ENCODE measurements around the gene SUN3. TPM values are rescaled to one million over a fixed set of nuclear protein-coding genes. Genes with fewer than 3 reads are reported as not detected.

The SUN3 gene
- total and polyA plus RNA-seq, 2 of the 13 experiments (the other 11 are each of a cell fraction or from before 2014, with no cell fraction given) = not detected

DNA sequence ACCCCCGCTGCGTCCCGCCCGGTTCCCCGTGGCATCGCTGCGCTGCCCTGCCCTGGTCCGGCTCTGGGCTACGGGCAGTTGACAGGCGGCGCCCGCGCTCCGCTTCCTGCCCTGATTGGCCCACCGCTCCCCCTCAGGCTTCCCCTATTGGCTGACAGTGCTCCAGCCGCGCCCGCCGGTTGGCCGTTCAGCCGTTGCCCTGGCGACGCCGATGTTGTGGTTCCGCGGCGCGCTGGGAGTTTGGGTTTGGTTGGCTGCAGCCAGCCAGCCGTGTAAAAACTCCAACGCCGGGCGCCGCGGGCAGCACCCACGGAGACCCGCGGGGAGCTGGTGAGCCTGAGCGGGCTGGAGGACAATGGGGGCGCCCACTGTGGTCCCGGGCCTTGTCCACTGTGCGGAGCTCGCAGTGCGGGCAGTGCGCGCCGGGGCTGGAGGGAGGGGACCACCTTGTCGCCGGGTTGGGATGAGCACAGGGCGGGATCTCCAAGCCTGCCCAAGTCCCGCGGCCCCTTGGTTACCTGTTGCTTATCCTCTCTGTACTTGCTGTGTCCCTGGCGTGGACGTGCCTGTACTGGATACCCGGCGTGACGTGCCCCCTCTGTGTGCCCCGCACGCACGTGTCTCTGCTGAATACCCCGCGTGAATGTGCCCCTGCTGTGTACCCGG, 6.5 kb upstream of the SUN3 start, which contains the start of gene C7orf57 (continued):
- no peak for TF ChIP-seq NCOA2 (CRISPR knock-in tag; IDR thresholded peaks at IDR 0.05)
- TF ChIP-seq, protein P1, sequence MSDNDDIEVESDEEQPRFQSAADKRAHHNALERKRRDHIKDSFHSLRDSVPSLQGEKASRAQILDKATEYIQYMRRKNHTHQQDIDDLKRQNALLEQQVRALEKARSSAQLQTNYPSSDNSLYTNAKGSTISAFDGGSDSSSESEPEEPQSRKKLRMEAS (IDR thresholded peaks at IDR 0.05) = peak; percentile 71
- no peak for TF ChIP-seq ZNF234 (CRISPR knock-in tag; conservative IDR thresholded peaks at IDR 0.05)
- TF ChIP-seq RFX3 (CRISPR knock-in tag; IDR thresholded peaks at IDR 0.05) = peak; percentile 91
- peak; percentile 67; the same call in 1 of the 2 replicates for TF ChIP-seq RFX5 (IDR thresholded peaks at IDR 0.05; ENCODE audit: low read depth, low read length)
- 0 out of 2 replicates have a peak, but pooled peaks have one; percentile 35 for TF ChIP-seq EZH2 (conservative IDR thresholded peaks at IDR 0.05; ENCODE audit: low read depth, low read length)
- TF ChIP-seq ZNF598 (CRISPR knock-in tag; IDR thresholded peaks at IDR 0.05; ENCODE audit: borderline replicate concordance) = 0 out of 2 replicates have a peak, but pooled peaks have one; percentile 47
- no peak for TF ChIP-seq TSC22D2 (CRISPR knock-in tag; IDR thresholded peaks at IDR 0.05; ENCODE audit: borderline replicate concordance)
- TF ChIP-seq, protein P2, sequence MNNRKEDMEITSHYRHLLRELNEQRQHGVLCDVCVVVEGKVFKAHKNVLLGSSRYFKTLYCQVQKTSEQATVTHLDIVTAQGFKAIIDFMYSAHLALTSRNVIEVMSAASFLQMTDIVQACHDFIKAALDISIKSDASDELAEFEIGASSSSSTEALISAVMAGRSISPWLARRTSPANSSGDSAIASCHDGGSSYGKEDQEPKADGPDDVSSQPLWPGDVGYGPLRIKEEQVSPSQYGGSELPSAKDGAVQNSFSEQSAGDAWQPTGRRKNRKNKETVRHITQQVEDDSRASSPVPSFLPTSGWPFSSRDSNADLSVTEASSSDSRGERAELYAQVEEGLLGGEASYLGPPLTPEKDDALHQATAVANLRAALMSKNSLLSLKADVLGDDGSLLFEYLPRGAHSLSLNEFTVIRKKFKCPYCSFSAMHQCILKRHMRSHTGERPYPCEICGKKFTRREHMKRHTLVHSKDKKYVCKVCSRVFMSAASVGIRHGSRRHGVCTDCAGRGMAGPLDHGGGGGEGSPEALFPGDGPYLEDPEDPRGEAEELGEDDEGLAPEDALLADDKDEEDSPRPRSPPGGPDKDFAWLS (CRISPR knock-in tag; IDR thresholded peaks at IDR 0.05; ENCODE audit: borderline replicate concordance) = no peak
- no peak for TF ChIP-seq MIXL1 (CRISPR knock-in tag; IDR thresholded peaks at IDR 0.05)
- 0 out of 2 replicates have a peak, but pooled peaks have one; percentile 16 for TF ChIP-seq TBX3 (IDR thresholded peaks at IDR 0.05; ENCODE audit: borderline replicate concordance)
- TF ChIP-seq, protein P3, sequence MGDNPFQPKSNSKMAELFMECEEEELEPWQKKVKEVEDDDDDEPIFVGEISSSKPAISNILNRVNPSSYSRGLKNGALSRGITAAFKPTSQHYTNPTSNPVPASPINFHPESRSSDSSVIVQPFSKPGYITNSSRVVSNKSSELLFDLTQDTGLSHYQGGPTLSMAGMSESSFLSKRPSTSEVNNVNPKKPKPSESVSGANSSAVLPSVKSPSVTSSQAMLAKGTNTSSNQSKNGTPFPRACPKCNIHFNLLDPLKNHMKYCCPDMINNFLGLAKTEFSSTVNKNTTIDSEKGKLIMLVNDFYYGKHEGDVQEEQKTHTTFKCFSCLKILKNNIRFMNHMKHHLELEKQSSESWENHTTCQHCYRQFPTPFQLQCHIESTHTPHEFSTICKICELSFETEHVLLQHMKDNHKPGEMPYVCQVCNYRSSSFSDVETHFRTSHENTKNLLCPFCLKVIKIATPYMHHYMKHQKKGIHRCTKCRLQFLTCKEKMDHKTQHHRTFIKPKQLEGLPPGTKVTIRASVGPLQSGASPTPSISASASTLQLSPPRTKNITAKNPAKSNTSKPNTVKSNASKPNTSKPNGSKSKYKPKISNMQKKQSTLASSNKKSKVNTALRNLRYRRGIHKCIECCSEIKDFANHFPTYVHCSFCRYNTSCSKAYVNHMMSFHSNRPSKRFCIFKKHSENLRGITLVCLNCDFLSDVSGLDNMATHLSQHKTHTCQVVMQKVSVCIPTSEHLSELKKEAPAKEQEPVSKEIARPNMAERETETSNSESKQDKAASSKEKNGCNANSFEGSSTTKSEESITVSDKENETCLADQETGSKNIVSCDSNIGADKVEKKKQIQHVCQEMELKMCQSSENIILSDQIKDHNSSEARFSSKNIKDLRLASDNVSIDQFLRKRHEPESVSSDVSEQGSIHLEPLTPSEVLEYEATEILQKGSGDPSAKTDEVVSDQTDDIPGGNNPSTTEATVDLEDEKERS (CRISPR knock-in tag; IDR thresholded peaks at IDR 0.05) = 0 out of 2 replicates have a peak, but pooled peaks have one; percentile 27
- TF ChIP-seq CREB1 (IDR thresholded peaks at IDR 0.05) = peak; percentile 46; the same call in 1 of the 2 replicates
- no peak for TF ChIP-seq CREB1 (CRISPR knock-in tag; IDR thresholded peaks at IDR 0.05)
- TF ChIP-seq, protein P4, sequence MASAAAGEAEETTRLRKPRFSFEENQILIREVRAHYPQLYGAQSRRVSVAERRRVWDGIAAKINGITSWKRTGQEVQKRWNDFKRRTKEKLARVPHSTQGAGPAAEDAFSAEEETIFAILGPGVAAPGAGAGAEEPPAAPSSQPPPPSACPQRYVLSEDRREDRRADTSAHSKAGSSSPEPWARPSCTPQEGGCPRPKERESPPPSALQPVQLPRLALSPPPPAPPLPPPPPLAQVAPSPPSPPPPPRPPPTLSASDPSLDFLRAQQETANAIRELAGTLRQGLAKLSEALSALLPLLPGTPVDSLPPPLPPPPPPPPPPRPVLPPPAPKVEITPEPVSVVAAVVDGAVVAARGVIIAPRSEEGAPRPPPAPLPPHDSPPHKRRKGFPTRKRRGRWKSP (CRISPR knock-in tag; IDR thresholded peaks at IDR 0.05) = 0 out of 2 replicates have a peak, but pooled peaks have one; percentile 23
- TF ChIP-seq PHB2 (IDR thresholded peaks at IDR 0.05; ENCODE audit: partially characterized antibody) = no peak
- TF ChIP-seq YEATS2 (CRISPR knock-in tag; IDR thresholded peaks at IDR 0.05; ENCODE audit: borderline replicate concordance) = 0 out of 2 replicates have a peak, but pooled peaks have one; percentile 31
- peak; percentile 63; the same call in 1 of the 2 replicates for TF ChIP-seq SAP130 (CRISPR knock-in tag; IDR thresholded peaks at IDR 0.05; ENCODE audit: low read depth)
- TF ChIP-seq ZNF263 (CRISPR knock-in tag; IDR thresholded peaks at IDR 0.05) = 0 out of 2 replicates have a peak, but pooled peaks have one; percentile 47
- peak; percentile 68; the same call in 1 of the 2 replicates for TF ChIP-seq BORCS8-MEF2B (CRISPR knock-in tag; IDR thresholded peaks at IDR 0.05)
- TF ChIP-seq, protein P5, sequence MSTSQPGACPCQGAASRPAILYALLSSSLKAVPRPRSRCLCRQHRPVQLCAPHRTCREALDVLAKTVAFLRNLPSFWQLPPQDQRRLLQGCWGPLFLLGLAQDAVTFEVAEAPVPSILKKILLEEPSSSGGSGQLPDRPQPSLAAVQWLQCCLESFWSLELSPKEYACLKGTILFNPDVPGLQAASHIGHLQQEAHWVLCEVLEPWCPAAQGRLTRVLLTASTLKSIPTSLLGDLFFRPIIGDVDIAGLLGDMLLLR (CRISPR knock-in tag; IDR thresholded peaks at IDR 0.05) = no peak
- TF ChIP-seq ZNF335 (CRISPR knock-in tag; IDR thresholded peaks at IDR 0.05) = no peak
- TF ChIP-seq NFIC (IDR thresholded peaks at IDR 0.05; ENCODE audit: low read length) = no peak
- 0 out of 2 replicates have a peak, but pooled peaks have one; percentile 32 for TF ChIP-seq HNRNPL (IDR thresholded peaks at IDR 0.05; ENCODE audit: low read depth, low read length)
- peak; percentile 61; the same call in 1 of the 2 replicates for TF ChIP-seq ZNF143 (CRISPR knock-in tag; IDR thresholded peaks at IDR 0.05)

Measured in HepG2 (cell line).